GM21529 (cell line): ENCODE results near the gene PYURF.

ENCODE experiments used
- ATAC-seq: cut with Tn5 transposase; IDR thresholded peaks from one replicate; pipeline ENCODE4 v1.9.1; 2021; ENCODE audit not compliant: unreplicated experiment

Gene PYURF

GRCh38 chr4:88514557-88515511 is 8.7 kb downstream of the PYURF start:
- ATAC-seq, result no peak

- no peak for ATAC-seq
Measured at GRCh38 chr4:88511236-88511635, 12.3 kb downstream of the PYURF start.

DNA sequence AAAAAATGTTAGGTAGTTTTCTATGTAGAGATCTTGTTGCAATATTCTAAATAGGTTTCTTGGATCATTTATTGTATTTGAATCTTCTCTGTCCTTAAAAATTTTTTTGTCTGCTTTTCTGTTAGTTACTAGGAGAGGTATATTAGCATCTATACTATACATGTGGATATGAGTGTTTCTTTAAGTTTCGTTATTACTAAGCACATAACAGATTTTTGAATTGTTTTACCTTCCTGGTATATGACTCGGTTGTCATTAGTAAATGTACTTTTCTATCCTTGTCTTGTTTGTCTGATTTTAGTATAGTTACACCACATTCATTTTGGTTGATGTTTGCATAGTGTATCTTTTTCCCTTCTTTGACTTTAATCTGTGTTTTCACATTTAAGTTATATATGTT is 20.2 kb downstream of the PYURF start:
- no peak for ATAC-seq

- no peak for ATAC-seq
Measured at GRCh38 chr4:88497859-88498409, 25.6 kb downstream of the PYURF start.

DNA sequence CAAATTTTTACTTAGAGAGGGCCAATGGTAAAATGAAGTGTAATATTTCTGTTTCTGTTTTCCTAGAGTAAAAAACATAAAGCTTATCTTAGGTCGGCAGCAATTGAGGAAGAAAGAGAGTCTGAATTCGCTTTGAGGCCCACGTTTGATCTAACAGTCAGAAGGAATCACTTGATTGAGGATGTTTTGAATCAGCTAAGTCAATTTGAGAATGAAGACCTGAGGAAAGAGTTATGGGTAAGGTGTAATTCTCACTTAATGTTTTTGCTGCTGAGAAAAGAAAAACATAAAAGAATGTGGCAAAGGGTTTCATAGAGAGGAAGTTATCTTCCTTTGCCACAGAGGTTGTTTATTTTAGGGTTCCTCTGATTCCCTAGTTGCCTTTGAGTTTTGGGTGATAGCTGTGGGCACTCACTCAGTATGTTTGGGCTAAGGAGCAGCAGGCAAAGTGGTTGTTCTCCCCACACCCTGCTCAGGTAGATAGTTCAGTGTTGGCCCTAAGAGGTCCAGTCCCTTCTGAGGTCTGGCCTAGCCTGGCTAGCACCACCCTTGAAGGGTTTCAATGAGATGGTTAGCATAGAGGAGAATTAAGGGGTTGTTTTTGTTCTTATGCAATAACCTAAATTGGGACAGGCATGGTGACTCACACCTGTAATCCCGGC is 34.3 kb downstream of the PYURF start:
- ATAC-seq, result no peak

GRCh38 chr4:88481537-88481936 is 42.0 kb downstream of the PYURF start:
- no peak for ATAC-seq

- ATAC-seq, result no peak
Measured at GRCh38 chr4:88478247-88478646, 45.3 kb downstream of the PYURF start.

GRCh38 chr4:88477229-88477860 is 46.2 kb downstream of the PYURF start:
- no peak for ATAC-seq
